Endothelial cell of umbilical vein (primary cell): ENCODE results near the gene MED27. TPM values are rescaled to one million over a fixed set of nuclear protein-coding genes. Genes with fewer than 3 reads are reported as not detected.

Experiments
- BruUV-seq: library from RNA; stranded (reverse); fragments of 400-500 nt; replicated peaks from 2 replicates; lab custom pipeline; 2021; lab: Mats Ljungman, UMichigan
- CTCF ChIA-PET: fragments of 300-600, 350-600 bp; sonication (Branson Sonifier 250); formaldehyde crosslinking; loops from one replicate; lab custom pipeline; 2021; ENCODE audit warnings: antibody characterized with exemption, inconsistent platforms; lab: Charles Lee
- POLR2A ChIA-PET: fragments of 300-600, 350-600 bp; sonication (Branson Sonifier 250); formaldehyde crosslinking; loops from one replicate; lab custom pipeline; 2021; ENCODE audit warnings: antibody characterized with exemption, inconsistent platforms; lab: Charles Lee
- DNase-seq: peaks from one replicate; pipeline ENCODE4 v3.0.0-alpha.2; 2011; ENCODE audit warnings: low read depth, low spot score
- FAIRE-seq: peaks from 2 replicates; lab custom pipeline; 2011; peaks lifted over from hg19 to GRCh38; lab: Jason Lieb, UNC
- H2AFZ ChIP-seq: 2 replicates; pipeline ENCODE4 v1.6.0; 2012; ENCODE audit warnings: low read depth, low read length, control low read depth, inconsistent platforms
- H3K27ac ChIP-seq: 2 replicates; pipeline ENCODE4 v1.5.1; 2011; ENCODE audit warnings: low read depth, mild to moderate bottlenecking, control low read depth, low read length, moderate library complexity; ENCODE audit not compliant: insufficient read depth
- H3K27me3 ChIP-seq, 2 experiments: 2 replicates each; pipeline versions ENCODE4 v1.6.0 to v1.6.1; 2011; ENCODE audit warnings: low read length in 2 of 2, mixed read lengths in 1 of 2; ENCODE audit not compliant: control insufficient read depth in 2 of 2, insufficient read depth in 2 of 2
- H3K36me3 ChIP-seq, 2 experiments: 2 replicates in 1 of 2; 3 replicates in 1 of 2; pipeline ENCODE4 v1.5.1; 2011; ENCODE audit warnings: low read length in 2 of 2, mild to moderate bottlenecking in 1 of 2, moderate library complexity in 1 of 2; ENCODE audit not compliant: control insufficient read depth in 2 of 2, insufficient read depth in 2 of 2; ENCODE audit errors: extremely low read depth in 1 of 2
- H3K4me1 ChIP-seq: 3 replicates; pipeline ENCODE4 v1.5.1; 2011; ENCODE audit warnings: mild to moderate bottlenecking, low read length; ENCODE audit not compliant: control insufficient read depth, insufficient read depth; ENCODE audit errors: extremely low read depth
- H3K4me2 ChIP-seq: 2 replicates; pipeline ENCODE4 v1.6.1; 2011; ENCODE audit warnings: low read length, control low read depth, mixed read lengths; ENCODE audit not compliant: insufficient read depth
- H3K4me3 ChIP-seq, 3 experiments: fragments of 200-600 bp in 1 of 3; sonication (generic), shearing (Covaris generic) in 1 of 3; replicated peaks in 1 of 3; 2 replicates each; pipeline ENCODE4 v1.5.1; 2011 to 2016; ENCODE audit warnings: control low read depth in 3 of 3, low read length in 3 of 3, mild to moderate bottlenecking in 2 of 3, inconsistent platforms in 1 of 3, low read depth in 1 of 3, moderate library complexity in 1 of 3; ENCODE audit not compliant: insufficient read depth in 1 of 3
- H3K79me2 ChIP-seq: 2 replicates; pipeline ENCODE4 v1.6.0; 2012; ENCODE audit warnings: low read length, inconsistent platforms; ENCODE audit not compliant: control insufficient read depth, insufficient read depth
- H3K9ac ChIP-seq: replicated peaks from 2 replicates; pipeline ENCODE3; 2011; ENCODE audit warnings: low read length, control low read depth; ENCODE audit not compliant: insufficient read depth; ENCODE audit errors: extremely low read depth
- H3K9me1 ChIP-seq: replicated peaks from 3 replicates; pipeline ENCODE4 v1.6.0; 2011; ENCODE audit warnings: mild to moderate bottlenecking, low read length; ENCODE audit not compliant: control insufficient read depth, insufficient read depth; ENCODE audit errors: extremely low read depth
- H3K9me3 ChIP-seq: replicated peaks from 2 replicates; pipeline ENCODE4 v1.5.1; 2012; ENCODE audit warnings: low read length, inconsistent platforms; ENCODE audit not compliant: control insufficient read depth, insufficient read depth
- H4K20me1 ChIP-seq: replicated peaks from 2 replicates; pipeline ENCODE3; 2011; ENCODE audit warnings: mild to moderate bottlenecking, low read length; ENCODE audit not compliant: control insufficient read depth, insufficient read depth; ENCODE audit errors: extremely low read depth
- EZH2 ChIP-seq: IDR thresholded peaks from 2 replicates; pipeline ENCODE4 v1.6.1; 2012; ENCODE audit warnings: borderline replicate concordance, low read depth, mild to moderate bottlenecking, moderate library complexity, low read length, inconsistent platforms; ENCODE audit not compliant: severe bottlenecking
- FOS ChIP-seq: IDR thresholded peaks from 2 replicates; pipeline ENCODE4 v1.6.1; 2011; ENCODE audit warnings: mild to moderate bottlenecking, low read length, moderate library complexity, borderline replicate concordance; ENCODE audit not compliant: insufficient read depth
- GATA2 ChIP-seq: IDR thresholded peaks from 2 replicates; pipeline ENCODE4 v1.7.0; 2011; ENCODE audit warnings: low read depth, mild to moderate bottlenecking, moderate library complexity, mixed read lengths, low read length; ENCODE audit not compliant: insufficient read length, insufficient read depth
- JUN ChIP-seq: IDR thresholded peaks from 2 replicates; pipeline ENCODE4 v1.6.1; 2011; ENCODE audit warnings: borderline replicate concordance, low read depth; ENCODE audit not compliant: insufficient read length, insufficient read depth
- MAX ChIP-seq: IDR thresholded peaks from 2 replicates; pipeline ENCODE4 v1.6.1; 2011; ENCODE audit not compliant: insufficient read depth, insufficient read length
- MYC ChIP-seq: IDR thresholded peaks from one replicate; pipeline ENCODE4 v1.6.1; 2011; ENCODE audit warnings: mild to moderate bottlenecking, low read depth, low read length
- POLR2A ChIP-seq: IDR thresholded peaks from 2 replicates; pipeline ENCODE4 v1.6.1; 2012; ENCODE audit warnings: low read depth, mild to moderate bottlenecking, control low read depth, low read length
- POLR2AphosphoS5 ChIP-seq: IDR thresholded peaks from 2 replicates; pipeline ENCODE4 v1.6.1; 2012; ENCODE audit warnings: low read depth, mild to moderate bottlenecking, control low read depth, low read length, moderate library complexity; ENCODE audit not compliant: insufficient read depth
- dilution Hi-C: fragments of 300-500 bp; cut with MboI; formaldehyde crosslinking; loops from one replicate; pipeline ENCODE4 v1.15.0; 2019; ENCODE audit warnings: low sequenced_read_pairs; ENCODE audit not compliant: extremely low pct_ligation_motif_present
- intact Hi-C: fragments of 100-400 bp; cut with micrococcal nuclease; formaldehyde crosslinking; loops from one replicate; pipeline ENCODE4 v1.10.0; 2022
- polyA plus RNA-seq, 4 experiments: library from polyadenylated mRNA; depleted of rRNA in 3 of 4; stranded (reverse) in 3 of 4; unstranded in 1 of 4; fragments of >200 nt; gene quantifications; 2 replicates each; pipeline versions ENCODE4 v1.2.1 to v1.2.3, GENCODE V29; 2011 to 2012; ENCODE audit warnings: missing spikeins in 1 of 4
- total RNA-seq: library from RNA; stranded (reverse); gene quantifications from 2 replicates; pipeline ENCODE4 v1.2.3, GENCODE V29; 2021
- TF ChIP-seq, protein P1 (sequence below), 2 donors: IDR thresholded peaks; 1 replicate in 1 of 2; 2 replicates in 1 of 2; pipeline ENCODE4 v1.5.1; 2011; ENCODE audit warnings: low read length in 2 of 2, mild to moderate bottlenecking in 2 of 2, moderate library complexity in 2 of 2, control low read depth in 1 of 2, inconsistent platforms in 1 of 2, low read depth in 1 of 2; ENCODE audit not compliant: insufficient read depth in 1 of 2; ENCODE audit errors: extremely low read depth in 1 of 2

The MED27 gene
- total and polyA plus RNA-seq, 2 donors (not counting 3 experiments of a cell fraction or from before 2014, with no cell fraction given): 27.9 to 47.8 TPM

DNA sequence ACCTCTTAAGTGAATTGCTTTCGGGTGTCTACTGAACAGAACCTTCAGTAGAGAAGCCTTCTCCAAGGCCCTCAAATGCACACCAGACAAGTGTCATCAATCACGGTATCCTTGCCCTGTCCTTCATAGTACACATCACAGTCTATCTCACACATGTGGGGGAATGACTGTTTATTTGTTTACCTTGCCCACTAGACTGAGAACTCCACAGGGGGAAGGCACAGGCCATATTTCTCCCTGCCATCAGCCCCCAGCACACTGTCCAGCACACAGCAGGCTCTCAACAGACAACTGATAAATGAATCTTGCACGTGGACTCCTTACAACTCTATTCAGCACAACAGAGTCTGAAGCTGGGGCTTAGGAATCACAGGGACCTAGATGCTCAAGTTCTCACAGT, 128.5 kb downstream of the MED27 start:
- Histone ChIP-seq H3K27ac (no peak overlapping the region), H4K20me1 (no peaks in the 10 kb centered on the region), H3K4me1 (no peaks in the 10 kb centered on the region), H3K9me1 (no peaks in the 10 kb centered on the region), H2AFZ (no peak overlapping the region), H3K4me3 (no peak overlapping the region), H3K4me2 (no peak overlapping the region), H3K9ac (no peak overlapping the region), H3K27me3 (no peaks in the 10 kb centered on the region), H3K9me3 (no peaks in the 10 kb centered on the region), H3K79me2 (no peaks in the 10 kb centered on the region), H3K36me3 (no peaks in the 10 kb centered on the region)
- intact Hi-C loops: no loop called here
- ChIA-PET POLR2A (no interaction called here), CTCF (interaction anchor here (0.9 to 1.0 kb wide), 2 partner anchors 30 to 196 kb away, joined by 3 read pairs; no protein-coding TSS in a partner anchor)
- TF ChIP-seq MYC (no peak), FOS (no peak), EZH2 (no peak), POLR2AphosphoS5 (no peak), GATA2 (no peak), MAX (no peak), JUN (no peak), POLR2A (no peak)
- TF ChIP-seq, protein P1, sequence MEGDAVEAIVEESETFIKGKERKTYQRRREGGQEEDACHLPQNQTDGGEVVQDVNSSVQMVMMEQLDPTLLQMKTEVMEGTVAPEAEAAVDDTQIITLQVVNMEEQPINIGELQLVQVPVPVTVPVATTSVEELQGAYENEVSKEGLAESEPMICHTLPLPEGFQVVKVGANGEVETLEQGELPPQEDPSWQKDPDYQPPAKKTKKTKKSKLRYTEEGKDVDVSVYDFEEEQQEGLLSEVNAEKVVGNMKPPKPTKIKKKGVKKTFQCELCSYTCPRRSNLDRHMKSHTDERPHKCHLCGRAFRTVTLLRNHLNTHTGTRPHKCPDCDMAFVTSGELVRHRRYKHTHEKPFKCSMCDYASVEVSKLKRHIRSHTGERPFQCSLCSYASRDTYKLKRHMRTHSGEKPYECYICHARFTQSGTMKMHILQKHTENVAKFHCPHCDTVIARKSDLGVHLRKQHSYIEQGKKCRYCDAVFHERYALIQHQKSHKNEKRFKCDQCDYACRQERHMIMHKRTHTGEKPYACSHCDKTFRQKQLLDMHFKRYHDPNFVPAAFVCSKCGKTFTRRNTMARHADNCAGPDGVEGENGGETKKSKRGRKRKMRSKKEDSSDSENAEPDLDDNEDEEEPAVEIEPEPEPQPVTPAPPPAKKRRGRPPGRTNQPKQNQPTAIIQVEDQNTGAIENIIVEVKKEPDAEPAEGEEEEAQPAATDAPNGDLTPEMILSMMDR (IDR thresholded peaks at IDR 0.05; ENCODE audit: extremely low read depth in 1 of 2, insufficient read depth in 1 of 2, low read depth in 1 of 2, low read length in 2 of 2): no peak
- FAIRE-seq: no peak
- dilution Hi-C loops: no loop called here
- no TSS peak for BruUV-seq
- DNase-seq: no peak
